ENCODE data around the gene C12orf76.
"Not testable (repeated sequence)": the region's sequence is repeated elsewhere in the genome, so short reads cannot be mapped to it uniquely, and the experiment has no call there.

Gene C12orf76

GRCh38 chr12:110065540-110065939, 17.2 kb upstream of the C12orf76 start:
- no peak for DNase-seq (ENCODE audit: low read depth in 2 of 2)

DNA sequence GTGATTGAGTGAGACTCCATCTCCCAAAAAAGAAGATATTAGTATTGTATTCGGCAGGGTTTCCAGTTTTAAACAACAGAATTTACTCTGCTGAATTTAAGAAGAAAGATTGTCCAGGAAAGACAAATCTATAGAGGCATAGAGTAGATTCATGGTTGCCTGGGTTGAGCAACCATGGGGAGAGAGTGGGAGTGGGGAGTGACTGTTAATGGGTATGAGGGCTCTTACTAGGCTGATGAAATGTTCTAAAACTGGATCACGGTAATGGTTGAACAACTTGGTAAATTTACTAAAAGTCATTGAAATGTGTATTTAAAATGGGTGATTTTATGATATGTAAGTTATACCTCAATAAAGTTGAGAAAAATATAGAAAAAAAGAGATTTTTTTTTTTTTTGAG, 13.9 kb upstream of the C12orf76 start:
- no peak for DNase-seq (ENCODE audit: low read depth in 2 of 2)

DNA sequence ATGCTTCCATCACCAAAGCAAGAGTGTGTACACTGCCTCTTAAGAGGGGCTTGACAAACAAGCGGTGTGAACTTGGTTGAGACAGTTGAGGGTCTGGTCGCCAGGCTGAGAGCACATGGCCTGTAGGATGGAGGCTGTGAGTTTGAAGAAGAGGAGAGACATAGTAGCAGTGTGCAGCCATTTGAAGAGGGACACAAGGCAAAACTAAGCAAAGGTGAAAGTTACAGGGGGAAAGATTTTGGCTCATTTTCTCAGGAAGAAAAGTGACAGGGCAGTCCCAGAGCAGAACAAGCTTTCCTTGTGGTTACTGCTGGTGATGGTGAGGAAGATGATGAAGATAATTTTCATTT, 11.3 kb upstream of the C12orf76 start:
- no peak for DNase-seq (ENCODE audit: low read depth in 2 of 2)

- no peak for DNase-seq (ENCODE audit: low read depth in 2 of 2)
Measured at GRCh38 chr12:110058875-110059615, 10.7 kb upstream of the C12orf76 start.

GRCh38 chr12:110056643-110057042, 8.3 kb upstream of the C12orf76 start:
- not testable (repeated sequence) for DNase-seq (ENCODE audit: low read depth in 2 of 2)

GRCh38 chr12:110055375-110056352, 7.3 kb upstream of the C12orf76 start:
- DNase-seq (ENCODE audit: low read depth in 2 of 2) = not testable (repeated sequence)

DNA sequence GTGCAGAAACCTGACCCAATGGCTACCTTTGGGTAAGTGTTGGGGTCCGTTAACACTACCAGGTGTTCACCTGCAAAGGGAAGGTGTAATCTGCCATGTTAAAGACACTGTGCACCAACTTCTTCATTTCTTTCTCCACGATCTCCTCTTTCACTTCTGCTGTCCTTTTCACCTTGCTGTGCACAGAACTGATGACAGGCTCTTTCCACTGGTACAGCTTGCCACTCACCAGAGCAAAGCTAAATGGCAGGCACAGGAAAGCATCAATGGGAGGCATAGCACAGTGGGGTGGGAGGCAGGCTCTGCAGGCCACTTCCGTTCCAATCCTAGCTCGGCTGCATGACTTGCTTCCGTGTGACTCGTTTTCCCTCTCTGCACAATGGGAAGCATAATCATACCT, 2.6 kb upstream of the C12orf76 start:
- no peak for DNase-seq (ENCODE audit: low read depth in 2 of 2)

DNA sequence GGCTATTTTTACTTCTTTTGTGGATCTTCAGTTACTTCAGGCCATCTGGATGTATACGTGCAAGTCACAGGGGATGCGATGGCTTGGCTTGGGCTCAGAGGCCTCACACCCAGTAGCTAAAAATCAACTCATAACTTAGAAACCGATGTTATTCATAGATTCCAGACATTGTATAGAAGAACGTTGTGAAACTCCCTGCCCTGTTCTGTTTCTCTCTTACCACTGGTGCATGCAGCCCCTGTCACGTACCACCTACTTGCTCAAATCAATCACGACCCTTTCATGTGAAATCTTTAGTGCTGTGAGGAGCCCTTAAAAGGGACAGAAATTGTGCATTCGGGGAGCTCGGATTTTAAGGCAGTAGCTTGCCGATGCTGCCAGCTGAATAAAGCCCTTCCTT, 1.3 kb upstream of the C12orf76 start:
- not testable (repeated sequence) for DNase-seq (ENCODE audit: low read depth in 2 of 2)

DNA sequence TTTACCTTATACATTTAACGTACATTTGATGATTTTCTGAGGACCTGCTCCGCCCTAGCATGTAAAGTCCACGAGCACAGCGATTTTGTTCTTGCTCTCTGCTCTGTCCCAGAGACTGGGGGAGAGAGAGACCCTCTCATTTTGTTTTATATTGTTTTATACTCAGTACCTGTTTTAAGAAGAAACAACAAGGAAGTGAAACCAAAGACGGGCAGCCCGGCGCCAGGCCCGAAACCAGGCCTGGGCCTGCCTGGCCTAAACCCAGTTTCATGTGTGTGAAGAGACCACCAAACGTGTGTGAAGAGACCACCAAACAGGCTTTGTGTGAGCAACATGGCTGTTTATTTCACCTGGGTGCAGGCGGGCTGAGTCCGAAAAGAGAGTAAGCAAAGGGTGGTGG, 712 bp upstream of the C12orf76 start:
- not testable (repeated sequence) for DNase-seq (ENCODE audit: low read depth in 2 of 2)

DNA sequence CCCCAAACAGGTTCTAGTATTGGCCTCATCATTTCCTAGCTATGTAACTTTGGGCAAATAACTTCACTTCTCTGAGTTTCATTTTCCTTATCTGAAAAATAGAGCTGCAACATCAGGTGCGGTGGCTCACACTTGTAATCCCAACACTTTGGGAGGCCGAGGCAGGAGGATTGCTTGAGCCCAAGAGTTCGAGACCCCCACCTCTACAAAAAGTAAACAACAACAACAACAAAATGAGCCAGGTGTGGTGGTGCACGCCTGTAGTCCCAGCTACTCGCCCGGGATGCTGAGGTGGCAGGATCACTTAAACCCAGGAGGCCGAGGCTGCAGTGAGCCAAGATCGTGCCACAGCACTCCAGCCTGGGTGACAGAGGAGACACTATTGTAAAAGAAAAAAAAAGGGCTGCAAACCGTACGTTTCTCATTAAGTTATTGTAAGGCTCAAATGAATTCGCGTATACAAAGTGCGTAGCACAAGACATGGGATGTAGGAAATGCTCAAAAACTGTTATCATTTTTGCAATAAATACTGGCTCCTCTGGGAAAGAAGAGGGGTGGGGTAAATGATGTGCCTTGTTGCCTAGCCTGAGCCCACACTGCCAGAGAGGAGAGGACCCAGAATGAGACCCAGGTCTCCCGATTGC, 903 bp downstream of the C12orf76 start:
- DNase-seq (ENCODE audit: low read depth in 2 of 2) = no peak

DNA sequence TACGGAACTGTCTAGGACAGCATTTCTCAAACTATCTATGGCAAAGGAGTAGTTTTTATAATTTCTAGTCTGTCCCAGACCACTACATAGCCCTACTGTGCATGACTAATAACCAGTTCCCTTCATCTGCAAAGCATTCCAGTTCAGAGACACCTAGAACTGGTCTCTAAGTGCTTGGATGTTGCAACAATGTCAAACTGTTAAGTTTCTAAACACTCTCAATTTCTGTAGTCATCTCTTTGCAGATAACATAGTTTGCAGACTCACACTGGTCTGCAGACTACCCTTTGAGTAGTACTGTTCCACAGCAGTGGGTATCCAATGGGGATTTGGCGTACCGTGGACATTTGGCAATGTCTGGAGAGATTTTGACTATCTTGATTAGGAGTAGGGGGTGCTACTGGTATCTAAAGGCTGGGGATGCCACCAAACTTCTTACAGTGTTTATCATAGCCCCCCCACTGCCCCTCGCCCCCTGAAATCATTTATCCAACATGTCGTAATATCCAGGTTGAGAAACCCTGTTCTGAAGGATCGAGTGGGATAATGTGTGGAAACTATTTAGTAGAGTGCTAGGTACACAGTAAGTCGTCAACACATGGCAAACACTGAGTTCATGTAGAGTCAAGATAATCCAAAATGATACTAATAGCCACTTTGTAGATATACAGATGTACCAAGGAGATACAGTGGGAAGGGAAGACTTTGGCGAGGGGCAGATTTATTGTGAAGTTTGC, 1.7 kb downstream of the C12orf76 start:
- DNase-seq (ENCODE audit: low read depth in 2 of 2) = no peak

GRCh38 chr12:110042264-110042663, 6.1 kb downstream of the C12orf76 start:
- DNase-seq (ENCODE audit: low read depth in 2 of 2) = no peak

DNA sequence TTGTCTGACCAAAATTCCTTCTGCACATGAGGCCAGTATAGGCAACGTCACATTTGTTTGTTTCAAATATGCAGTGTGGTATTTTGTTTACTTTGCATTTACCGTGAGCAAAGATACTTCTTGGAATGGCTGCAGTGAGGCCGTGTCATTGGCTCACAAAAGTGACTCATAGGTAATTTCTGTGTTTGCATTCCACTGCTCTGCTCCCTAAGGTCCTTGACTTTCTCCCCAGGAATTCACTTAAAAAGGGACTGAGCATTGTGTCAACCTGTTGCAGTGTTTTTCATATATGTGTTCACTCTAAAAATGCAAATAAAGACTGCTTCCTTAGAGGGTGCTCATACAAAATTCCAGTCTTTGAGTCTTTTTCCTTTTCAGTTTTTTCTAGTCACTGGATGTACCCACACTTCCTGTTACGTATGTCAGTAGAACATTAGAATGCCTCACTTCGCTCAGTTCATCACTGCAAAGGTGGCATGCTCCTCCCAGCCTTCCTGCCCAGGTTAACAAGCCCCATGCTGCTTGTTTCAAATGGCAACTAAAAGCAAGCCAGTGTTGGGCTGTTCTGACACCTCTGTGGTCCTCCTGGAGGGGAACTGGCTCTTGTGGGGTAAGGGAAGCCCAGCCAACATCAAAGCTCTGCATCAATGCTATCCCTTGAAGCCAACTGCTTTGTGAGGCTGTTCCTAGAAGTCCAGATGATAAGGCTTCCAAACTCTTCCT, 9.1 kb downstream of the C12orf76 start:
- no peak for DNase-seq (ENCODE audit: low read depth in 2 of 2)

- no peak for DNase-seq (ENCODE audit: low read depth in 2 of 2)
Measured at GRCh38 chr12:110038741-110039084, 9.6 kb downstream of the C12orf76 start.

GRCh38 chr12:110037315-110037714, 11.0 kb downstream of the C12orf76 start:
- no peak for DNase-seq (ENCODE audit: low read depth in 2 of 2)

DNA sequence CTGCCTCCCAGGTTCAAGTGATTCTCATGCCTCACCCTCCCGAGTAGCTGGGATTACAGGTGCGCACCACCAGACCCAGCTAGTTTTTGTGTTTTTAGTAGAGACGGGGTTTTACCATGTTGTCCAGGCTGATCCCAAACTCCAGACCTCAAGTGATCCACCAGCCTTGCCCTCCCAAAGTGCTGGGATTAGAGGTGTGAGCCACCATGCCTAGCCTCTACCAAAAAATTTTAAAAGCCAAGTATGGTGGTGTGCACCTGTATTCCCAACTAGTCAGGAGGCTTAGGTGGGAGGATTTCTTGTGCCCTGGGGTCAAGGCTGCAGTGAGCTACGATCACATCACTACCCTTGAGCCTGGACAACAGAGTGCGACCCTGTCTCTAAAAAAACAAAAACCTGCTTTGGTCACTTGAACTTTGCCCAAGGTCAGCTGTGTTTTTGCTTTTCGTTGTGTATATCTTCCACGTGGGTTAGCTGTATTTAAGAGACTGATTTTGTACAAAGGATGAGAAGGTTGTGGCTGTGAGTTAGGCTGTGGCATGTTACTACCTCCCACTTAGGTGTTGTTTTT, 12.7 kb downstream of the C12orf76 start:
- no peak for DNase-seq (ENCODE audit: low read depth in 2 of 2)

DNA sequence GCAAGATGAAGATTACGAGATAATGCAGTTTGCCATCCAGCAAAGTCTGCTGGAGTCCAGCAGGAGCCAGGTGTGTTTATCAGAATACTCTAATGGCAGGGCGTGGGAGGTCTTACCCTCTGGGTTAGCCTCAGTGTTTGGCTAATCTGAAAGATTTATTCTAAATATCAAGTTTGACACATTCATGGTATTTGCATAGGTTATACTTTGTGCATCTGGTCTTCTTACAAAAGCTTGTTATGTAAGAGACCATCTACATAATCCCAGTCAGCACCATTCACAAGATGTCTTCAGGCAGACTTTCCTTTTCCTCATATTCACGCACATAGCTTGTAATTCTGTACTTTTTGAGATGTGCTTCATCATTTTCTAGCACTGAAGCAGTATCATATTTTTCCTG, 14.4 kb downstream of the C12orf76 start:
- DNase-seq (ENCODE audit: low read depth in 2 of 2) = no peak

DNA sequence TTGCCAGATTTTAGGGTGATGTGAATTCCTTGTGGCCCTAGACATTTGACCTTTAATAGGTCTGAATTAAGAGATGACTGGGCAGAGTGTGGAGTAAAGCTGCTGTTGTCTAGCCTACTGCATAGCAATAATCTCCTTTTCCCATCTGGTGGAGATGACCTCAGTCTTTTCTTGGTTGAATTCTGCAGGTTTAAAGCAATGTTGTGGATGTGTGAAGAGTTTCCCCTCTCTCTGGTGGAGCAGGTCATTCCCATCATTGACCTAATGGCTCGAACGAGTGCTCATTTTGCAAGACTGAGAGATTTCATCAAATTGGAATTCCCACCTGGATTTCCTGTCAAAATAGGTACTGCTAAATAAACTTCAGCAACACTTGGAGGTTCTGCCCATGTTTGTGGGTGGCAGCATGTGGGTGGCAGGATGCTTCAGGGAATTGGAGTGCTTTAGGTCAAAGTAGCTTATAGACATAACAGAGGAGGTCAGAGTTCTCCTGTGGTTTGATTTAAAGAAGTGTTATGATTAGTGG, 19.0 kb downstream of the C12orf76 start:
- DNase-seq (ENCODE audit: low read depth in 2 of 2) = no peak

- DNase-seq (ENCODE audit: low read depth in 2 of 2) = no peak
Measured at GRCh38 chr12:110028323-110028722, 20.0 kb downstream of the C12orf76 start.

GRCh38 chr12:110024051-110024450, 24.3 kb downstream of the C12orf76 start:
- DNase-seq (ENCODE audit: low read depth in 2 of 2) = no peak

Measured in activated CD4-positive, alpha-beta T cell treated with anti-CD3 and anti-CD28 coated beads for 24 hours (primary cell).